Head of caudate nucleus (tissue), 42 donors: ENCODE data around the gene SART1.

ENCODE experiments used
- DNase-seq, 42 donors: peaks; one replicate each; pipeline versions ENCODE4 v3.0.0 to v3.0.0-alpha.2; 2020 to 2021; ENCODE audit warnings: mixed read lengths in 7 of 42
- intact Hi-C: fragments of 100-400 bp; cut with DNase I; formaldehyde crosslinking; loops from one replicate; pipeline ENCODE4 v1.15.0; 2022

SART1 gene

GRCh38 chr11:65954771-65955170 is 6.8 kb upstream of the SART1 start:
- intact Hi-C loops: no loop called here
- no peak for DNase-seq

GRCh38 chr11:65958291-65958690 is 3.2 kb upstream of the SART1 start:
- intact Hi-C loops: no loop called here

GRCh38 chr11:65958774-65959420 is 2.6 kb upstream of the SART1 start:
- DNase-seq: no peak
- intact Hi-C loops: no loop called here

More at GRCh38 chr11:65958291-65958690, 3.2 kb upstream of the SART1 start:
- no peak for DNase-seq

- no peak for DNase-seq
- intact Hi-C loops: loop anchor here (1.0 to 5.0 kb wide), 3 partner anchors 41 to 99 kb away; partner anchors contain the start of genes BANF1, C11orf68, DRAP1 and EIF1AD
These were observed 689 bp upstream of the SART1 start for GRCh38 chr11:65960824-65961266.

DNA sequence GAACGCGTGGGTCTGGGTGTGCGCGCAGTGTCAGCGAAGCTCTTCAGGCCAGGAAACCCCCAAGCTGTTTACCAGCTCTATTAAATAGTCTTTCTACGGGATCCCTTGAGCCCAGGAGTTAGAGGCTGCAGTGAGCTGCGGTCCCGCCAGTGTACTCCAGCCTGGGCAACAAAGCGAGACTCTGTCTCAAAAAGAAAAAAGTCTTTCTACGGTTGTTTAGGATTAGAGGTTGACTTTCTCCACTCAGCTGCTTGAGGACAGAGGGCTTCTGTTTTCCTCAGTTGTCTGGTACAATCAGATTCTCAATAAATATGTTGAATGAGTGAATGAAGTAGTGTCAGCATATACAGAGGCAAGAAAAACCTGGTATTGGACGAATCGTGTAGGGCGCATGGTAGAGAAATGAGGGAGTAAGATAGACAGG is 619 bp downstream of the SART1 start:
- intact Hi-C loops: loop anchor here (5.0 kb wide), 2 partner anchors 45 to 100 kb away; partner anchors contain the start of genes C11orf68, DRAP1 and MUS81

GRCh38 chr11:65964906-65965305 is 3.4 kb downstream of the SART1 start:
- intact Hi-C loops: loop anchor here (5.0 kb wide), 2 partner anchors 48 to 103 kb away; partner anchors contain the start of genes C11orf68, DRAP1 and MUS81
- DNase-seq: no peak

More for the DNA sequence above, 619 bp downstream of the SART1 start:
- DNase-seq: no peak

GRCh38 chr11:65965986-65966762 is 4.6 kb downstream of the SART1 start:
- intact Hi-C loops: no loop called here
- no peak for DNase-seq

- DNase-seq: no peak
- intact Hi-C loops: no loop called here
These were observed 5.9 kb downstream of the SART1 start for GRCh38 chr11:65967329-65967934.

GRCh38 chr11:65968600-65969482 is 7.3 kb downstream of the SART1 start:
- no peak for DNase-seq
- intact Hi-C loops: no loop called here

DNA sequence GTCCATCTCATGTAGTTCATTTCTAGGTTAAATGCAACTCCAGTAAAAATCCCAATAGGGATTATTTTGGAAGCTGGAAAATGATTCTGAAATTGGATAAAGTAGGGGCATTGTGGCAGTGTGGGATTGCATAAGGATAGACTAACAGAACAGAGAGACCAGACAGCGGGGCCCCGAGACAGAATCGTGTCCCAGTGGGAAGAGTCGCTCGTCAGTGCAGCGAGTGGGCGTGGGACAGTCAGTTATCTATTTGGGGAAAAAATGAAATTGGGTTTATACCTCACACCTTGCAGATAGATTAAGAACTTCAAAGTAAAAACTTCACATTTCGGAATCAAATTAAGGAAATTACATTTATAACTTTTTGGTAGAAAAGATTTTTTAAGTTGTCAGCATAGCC is 10.6 kb downstream of the SART1 start:
- intact Hi-C loops: no loop called here
- DNase-seq: no peak

GRCh38 chr11:65973439-65974110 is 12.0 kb downstream of the SART1 start:
- DNase-seq: no peak
- intact Hi-C loops: no loop called here

GRCh38 chr11:65975771-65976170 is 14.2 kb downstream of the SART1 start:
- DNase-seq: no peak
- intact Hi-C loops: no loop called here

DNA sequence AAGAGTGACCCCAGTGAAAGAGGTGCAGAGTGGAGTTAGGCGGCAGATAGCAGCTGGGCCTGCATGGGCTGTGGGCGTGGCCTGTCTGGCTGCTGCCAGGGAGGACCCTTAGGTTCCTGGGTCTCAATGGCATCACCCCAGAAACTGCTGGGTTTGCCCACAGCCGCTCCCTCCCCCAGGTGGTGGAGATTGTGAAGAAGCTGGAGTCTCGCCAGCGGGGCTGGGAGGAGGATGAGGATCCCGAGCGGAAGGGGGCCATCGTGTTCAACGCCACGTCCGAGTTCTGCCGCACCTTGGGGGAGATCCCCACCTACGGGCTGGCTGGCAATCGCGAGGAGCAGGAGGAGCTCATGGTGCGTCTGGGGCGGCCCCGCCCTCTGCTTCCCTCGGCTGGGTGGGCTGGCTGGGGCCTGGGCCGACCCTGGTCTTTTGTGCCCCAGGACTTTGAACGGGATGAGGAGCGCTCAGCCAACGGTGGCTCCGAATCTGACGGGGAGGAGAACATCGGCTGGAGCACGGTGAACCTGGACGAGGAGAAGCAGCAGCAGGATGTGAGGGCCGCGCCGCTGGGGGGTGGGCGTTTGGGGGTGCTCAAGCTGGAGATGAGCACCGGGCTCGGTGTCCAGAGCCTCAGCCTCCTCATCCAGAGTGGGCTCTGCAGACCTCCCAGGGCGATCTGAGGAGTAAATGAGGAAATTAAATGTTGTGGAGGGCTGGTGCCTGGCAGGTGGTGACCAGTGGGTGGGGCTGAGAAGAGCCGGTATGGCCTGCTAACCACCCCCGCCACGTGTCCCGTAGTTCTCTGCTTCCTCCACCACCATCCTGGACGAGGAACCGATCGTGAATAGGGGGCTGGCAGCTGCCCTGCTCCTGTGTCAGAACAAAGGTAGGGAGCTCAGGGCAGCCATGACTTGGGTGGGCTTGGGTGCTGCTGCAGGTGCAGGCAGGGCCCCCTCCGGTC is 15.0 kb downstream of the SART1 start:
- intact Hi-C loops: no loop called here
- no peak for DNase-seq

DNA sequence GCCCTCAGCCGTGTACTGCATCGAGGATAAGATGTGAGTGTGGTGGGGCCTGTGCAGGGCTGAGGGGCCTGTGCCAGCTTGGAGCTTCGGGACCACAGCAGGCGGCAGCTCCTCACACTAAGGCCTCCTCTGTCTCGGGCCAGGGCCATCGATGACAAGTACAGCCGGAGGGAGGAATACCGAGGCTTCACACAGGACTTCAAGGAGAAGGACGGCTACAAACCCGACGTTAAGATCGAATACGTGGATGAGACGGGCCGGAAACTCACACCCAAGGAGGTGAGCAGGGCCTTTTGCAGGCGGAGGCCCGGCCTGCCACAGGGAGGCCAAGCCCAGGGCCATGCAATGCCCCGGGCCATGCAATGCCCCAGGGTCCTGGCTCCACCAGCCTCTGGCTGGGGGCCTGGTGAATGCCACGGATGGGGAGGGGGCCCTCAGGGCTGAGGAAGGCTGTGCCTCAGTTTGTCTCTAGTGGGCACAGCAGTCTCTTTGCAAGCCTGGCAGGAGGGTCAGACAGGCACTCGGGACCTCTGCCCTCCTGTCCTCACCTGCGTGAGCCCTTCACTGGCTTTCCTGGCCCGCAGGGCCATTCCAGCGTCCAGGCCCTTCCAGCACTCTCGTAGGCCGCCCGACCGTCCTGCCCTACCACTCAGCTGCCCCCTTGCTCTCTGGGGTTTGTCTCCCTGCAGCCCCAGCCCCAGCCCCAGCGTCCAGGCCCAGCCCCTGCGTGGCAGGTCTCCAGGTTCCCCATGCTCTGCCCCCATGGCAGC is 16.3 kb downstream of the SART1 start:
- no peak for DNase-seq
- intact Hi-C loops: no loop called here

DNA sequence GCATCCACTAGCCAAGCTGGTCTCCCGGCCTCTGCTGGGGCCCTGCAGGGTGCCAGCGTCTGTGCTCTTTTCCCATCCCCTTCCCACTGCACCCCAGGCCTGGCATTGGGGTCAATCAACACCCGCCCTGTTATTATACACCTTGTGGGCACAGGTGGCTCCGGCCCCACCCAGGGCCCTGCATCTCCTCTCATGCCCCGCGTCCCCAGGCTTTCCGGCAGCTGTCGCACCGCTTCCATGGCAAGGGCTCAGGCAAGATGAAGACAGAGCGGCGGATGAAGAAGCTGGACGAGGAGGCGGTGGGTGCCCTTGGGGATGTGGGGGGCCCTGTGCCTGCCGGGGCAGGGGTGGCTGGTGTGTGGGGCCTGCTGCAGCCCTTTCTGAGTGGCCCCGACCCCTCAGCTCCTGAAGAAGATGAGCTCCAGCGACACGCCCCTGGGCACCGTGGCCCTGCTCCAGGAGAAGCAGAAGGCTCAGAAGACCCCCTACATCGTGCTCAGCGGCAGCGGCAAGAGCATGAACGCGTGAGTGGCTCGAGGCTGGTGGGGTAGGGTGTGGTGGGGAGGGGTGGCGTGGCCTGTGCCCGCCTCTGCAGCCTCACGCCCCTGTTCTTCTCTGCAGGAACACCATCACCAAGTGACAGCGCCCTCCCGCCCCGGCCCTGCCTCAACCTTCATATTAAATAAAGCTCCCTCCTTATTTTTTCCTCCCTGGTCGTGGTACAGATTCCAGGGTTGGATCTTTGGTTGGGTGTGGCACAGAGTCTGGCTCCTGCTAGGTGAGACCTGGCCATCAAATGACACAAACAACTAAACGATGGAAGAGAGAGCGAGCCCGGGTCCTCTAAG is 17.1 kb downstream of the SART1 start:
- intact Hi-C loops: no loop called here
- no peak for DNase-seq
